ENCODE measurements around the gene TUBGCP4.

- TF ChIP-seq CTCF (conservative IDR thresholded peaks at IDR 0.05; ENCODE audit: low read depth, low read length): no peak
- no peak for TF ChIP-seq EZH2 (IDR thresholded peaks at IDR 0.05; ENCODE audit: low read length, unreplicated experiment)
- no peak for TF ChIP-seq EZH2phosphoT487 (IDR thresholded peaks at IDR 0.05; ENCODE audit: borderline replicate concordance, low read length)
These were observed 9.5 kb upstream of the TUBGCP4 start for GRCh38 chr15:43361313-43361903.

All from PC-3 (cell line).